GM21825 (cell line): Measurements from ENCODE around the gene L1CAM.

Experiments used
- ATAC-seq: cut with Tn5 transposase; IDR thresholded peaks from one replicate; pipeline ENCODE4 v1.9.1; 2021; ENCODE audit warnings: mild to moderate bottlenecking, moderate library complexity; ENCODE audit not compliant: unreplicated experiment

The L1CAM gene

DNA sequence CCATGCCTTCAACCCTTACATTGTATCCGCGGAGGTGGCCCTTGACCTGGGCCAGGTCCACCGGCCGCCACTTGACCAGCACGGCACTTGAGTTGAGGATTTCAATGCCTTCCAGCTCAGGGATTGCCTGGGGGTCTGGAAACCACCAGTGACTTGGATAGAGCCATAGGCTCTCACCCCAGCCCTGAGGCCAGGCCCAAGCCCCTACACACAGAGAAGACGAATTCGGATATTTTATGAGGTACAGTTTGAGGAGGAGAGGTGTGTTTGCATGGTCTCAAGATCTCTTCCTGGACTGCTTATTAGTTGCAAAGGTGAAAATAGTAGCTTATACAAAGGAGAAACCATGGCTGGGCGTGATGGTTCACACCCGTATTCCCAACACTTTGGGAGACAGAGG is 20.3 kb downstream of the L1CAM start:
- ATAC-seq: no peak

DNA sequence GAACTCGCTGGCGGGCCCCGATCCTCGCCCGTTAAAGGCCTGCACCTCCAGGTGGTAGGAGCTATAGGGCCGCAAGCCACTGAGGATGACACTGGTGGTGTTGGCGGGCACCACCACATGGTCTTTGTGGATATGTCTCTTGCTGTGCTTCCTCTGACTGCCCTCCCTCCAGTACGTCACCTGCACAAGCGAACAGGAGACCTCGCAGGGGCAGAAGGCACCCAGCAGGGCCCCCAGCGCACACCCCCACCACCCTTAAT is 20.7 kb downstream of the L1CAM start:
- ATAC-seq: no peak

DNA sequence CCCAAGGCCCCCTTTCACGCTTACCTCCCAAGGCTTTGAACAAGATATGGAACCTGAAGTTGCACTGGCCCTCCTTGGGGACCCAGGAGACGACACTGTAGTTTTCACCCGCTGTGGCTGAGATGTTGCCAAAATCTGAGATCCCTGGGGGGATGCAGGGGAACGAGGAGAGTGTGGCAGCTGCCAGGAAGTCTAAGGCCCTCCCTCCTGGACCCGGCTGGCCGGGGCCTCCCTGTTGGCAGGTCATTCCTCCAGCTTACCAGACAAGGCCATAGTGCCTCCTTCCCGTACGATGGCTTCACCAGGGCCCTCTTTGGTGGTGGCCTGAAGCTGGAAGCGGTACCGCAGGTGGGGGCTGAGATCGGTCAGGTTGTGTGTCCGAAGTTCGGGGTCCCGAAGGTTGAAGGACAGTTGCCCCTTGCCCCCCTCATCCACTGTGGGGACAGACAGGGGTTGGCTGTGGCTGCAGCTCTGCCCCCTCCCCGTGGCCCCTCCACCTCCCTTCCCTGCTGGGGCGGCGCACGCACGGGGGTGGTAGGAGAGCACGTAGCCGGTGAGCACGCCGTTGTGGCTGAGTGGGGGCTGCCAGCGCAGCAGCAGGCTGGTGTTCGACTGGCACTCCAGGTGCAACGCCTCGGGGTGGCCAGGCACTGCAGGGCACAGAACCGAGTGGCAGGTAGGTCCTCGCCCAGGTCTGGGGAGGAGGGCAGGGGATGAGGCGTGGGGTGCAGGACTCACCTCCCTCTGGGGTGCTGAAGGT is 21.2 kb downstream of the L1CAM start:
- no peak for ATAC-seq

DNA sequence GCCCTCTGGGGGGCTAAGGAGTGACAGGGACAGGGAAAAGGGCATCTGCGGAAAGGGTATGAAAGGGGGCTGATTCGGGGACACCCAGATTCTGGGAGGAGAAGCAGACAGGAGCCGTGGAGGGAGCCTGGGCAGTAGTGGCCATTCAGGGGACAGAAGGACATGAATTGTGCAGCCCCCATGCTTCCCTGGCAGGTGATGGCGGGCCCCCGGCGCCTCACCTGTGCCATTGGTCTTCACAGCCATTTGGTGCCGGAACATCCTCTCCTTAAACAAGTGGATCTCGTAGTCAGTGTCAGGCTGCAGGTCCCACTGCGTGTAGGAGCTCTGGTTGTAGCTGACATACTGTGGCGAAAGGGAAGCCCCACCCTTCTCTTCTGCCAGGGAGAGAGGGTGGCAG is 21.9 kb downstream of the L1CAM start:
- no peak for ATAC-seq

DNA sequence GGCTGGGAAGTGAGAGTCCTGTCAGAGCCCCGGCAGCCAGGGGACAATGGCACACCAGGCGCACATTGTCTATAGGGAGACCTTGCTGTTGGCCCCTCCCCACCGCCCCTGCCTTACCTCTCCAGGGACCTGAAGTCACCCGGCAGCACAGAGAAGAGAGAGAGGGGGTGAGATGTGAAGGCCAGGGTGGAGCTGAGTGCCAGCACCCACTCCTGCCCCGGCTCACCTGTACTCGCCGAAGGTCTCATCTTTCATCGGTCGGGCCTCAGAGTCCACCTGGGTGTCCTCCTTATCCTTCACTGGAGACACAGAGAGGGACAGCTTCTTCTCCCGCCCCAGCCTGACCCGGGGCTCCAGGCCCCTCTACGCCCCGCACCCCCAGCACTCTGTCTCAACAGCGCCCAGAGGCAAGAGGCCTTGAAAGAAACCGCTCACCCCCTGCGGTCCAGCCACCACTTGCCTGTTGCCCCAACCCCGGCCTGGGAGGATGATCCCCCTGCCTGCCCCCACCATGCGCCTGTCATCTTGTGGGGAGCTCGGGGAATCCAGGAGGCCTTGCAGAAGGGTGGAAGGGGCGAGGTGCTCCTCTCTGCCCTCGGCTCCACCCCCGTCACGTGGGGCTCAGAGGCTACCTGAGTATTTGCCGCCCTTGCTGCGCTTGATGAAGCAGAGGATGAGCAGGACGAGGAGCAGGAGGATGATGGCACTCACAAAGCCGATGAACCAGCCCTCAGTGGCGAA is 22.6 kb downstream of the L1CAM start:
- ATAC-seq: no peak

DNA sequence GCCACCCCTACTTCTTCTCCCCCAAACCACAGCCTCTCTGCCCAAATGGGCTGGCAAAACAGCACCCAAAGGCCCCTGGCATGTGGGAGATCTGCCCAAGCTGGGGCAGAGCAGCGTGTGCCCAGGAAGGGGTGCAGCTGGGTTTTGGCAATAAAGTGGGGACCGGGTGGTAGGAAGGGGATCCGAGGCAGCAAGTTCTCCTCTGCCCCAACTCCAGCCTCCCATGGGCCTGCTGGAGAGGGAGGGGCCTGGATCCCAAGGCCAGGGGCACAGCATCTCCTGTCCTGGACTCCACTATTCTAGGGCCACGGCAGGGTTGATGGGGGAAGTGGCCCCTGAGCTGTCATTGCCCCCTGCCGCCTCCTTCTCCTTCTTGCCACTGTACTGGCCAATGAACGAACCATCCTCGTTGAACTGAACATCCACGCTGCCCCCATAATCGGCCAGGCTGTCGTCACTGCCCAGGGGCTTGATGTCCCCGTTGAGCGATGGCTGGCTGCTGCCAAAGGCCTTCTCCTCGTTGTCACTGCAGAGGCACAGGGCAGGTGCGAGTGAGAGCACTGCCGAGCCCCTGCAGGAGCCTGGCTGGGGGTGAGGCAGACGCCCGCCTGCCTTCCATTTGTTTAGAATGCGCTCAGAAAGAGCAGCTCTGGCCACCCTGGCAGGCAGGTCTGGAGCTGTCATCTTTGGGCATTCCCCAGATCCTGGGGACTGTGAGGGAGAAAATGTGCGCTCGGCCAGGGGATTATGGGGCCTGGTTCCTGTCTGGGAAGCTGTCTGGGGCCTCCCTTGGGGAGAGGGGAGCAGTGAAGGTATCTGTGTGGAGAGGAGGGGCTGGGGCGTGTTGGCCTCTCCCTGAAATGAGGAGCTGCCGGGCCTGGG is 23.4 kb downstream of the L1CAM start:
- no peak for ATAC-seq

DNA sequence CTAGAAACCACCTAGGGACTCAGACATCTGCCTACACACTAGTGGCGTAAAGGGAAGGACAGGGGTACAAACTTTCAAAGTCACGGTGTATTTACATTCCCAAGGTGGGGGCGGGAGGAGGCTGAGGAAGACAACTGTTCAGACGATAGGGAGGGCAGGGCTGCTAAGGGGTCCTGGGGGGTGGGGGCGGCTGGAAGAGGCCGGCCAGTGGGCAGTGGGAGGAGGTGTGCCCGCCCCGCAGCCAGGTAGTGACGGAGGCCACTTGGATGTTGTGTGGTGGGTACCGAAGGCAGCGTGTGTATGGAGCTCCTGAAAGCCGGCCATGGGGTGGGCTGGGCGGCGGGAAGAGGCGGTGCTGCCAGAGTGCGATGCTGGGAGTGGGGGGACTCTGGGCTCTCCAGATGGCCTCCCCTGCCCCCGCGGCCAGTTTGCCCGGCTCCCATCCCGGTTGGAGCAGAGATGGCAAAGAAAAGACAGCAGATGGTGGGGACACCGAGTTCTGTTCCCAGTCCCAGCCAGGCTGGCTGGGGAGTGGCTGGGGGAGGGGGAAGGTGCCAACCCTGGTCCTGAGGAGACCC is 24.2 kb downstream of the L1CAM start:
- ATAC-seq: no peak

DNA sequence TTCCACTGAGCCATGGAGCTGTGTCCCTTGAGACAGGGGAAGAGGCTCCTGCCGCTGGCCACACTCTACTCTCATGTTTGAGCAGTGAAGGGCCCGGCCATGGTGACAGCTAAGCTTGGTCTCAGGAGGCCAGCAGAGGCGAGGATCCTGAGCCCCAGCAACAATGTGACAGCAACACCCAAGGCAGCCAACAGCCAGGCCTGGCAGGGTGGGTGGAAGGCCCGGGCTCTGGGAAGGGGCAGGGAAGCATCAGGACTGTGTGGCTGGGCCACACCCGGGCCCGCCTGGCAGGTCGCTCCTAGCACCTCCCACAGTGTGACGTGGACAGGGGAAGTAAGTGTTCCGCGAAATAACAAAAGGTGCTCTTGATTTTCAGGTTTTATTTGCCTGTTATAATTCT is 24.8 kb downstream of the L1CAM start:
- no peak for ATAC-seq

DNA sequence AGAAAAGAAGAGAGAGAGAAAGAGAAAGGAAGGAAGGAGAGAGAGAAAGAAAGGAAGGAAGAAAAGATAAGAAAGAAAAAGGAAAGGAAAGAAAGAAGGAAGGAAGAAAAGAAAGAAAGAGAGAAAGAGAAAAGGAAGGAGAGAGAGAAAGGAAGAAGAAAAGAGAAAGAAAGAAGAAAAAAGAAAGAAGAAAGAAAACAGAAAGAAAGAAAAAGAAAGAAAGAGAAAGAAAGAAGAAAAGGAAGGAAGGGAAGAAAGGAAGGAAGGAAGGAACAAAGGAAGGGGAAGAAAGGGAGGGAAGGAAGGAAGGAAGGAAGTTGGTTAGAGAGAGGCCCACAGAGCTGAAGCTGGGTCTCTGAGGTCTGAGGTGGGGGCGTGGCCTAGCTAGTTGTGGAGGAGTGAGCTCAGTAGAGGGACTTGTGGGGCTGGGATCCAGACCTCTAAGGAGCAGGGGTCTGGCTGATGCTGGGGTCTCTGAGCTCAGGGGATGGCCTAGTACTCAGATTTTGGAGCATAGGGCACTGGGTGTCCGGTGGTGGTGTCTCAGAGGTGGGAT is 28.5 kb downstream of the L1CAM start:
- ATAC-seq: no peak

DNA sequence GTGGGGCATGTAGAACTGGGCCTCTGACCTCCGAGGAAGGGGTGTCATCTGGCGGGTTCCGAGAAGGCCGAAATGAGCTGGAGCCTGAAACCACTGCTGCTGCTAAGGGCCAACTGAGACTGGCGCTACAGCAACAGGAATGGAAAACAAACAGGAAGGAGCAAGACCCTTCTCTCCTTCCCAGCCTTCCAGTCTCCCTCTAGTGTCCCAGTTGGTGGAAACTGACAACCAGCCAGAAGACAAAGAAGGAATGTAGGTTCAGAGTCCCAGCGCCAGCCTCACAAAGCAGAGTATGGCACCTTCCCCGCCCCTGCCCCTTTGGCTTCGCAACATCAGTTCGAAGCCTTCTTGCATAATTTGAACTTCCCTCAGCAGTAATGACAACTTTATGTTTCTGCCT is 31.3 kb downstream of the L1CAM start:
- ATAC-seq: no peak

DNA sequence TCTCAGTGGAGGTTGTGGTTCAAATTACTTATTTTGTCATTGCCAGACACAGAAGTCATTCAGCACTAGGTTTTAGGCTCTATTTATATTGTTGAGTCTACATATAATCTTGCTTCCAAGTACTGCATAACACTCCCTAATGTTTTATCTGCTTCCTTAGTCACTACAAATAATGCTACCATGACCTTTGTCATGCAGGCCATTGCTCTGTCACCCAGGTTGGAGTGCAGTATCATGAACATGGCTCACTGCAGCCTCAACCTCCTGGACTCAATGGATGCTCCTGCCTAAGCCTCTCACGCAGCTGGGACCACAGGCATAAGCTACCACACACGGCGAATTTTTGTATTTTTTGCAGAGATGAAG is 32.1 kb downstream of the L1CAM start:
- ATAC-seq: no peak

DNA sequence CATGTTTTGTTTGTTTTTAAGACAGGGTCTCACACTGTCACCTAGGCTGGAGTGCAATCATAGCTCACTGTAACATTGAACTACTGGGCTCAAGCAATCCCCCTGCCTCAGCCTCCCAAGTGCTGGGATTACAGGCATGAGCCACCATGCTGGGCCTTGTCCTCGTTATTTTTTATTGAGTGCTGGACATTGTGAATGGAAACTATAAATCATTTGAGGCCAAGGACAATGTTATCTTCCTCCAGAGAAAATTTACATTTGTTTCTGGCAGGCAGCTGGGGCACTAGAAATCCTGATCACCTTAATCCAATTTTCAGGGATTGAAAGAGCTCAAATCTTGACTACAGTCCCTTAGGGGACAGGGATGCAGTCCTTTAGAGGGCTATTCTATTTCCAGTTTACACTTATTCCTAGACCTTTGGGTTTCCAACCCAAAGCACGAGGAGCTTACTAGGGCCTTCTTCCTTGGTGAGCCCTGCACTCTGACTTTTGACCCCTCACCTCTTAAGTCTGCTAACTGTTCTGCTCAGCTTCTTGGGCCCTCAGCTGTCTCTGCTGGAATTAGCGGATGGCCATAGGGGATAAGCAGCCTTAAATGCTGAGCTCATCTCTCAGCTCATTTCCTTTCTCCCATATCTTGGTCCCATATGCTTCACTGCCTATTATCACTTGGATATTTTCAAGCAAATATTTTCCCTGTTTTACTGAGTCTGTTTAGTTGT is 32.6 kb downstream of the L1CAM start:
- no peak for ATAC-seq

DNA sequence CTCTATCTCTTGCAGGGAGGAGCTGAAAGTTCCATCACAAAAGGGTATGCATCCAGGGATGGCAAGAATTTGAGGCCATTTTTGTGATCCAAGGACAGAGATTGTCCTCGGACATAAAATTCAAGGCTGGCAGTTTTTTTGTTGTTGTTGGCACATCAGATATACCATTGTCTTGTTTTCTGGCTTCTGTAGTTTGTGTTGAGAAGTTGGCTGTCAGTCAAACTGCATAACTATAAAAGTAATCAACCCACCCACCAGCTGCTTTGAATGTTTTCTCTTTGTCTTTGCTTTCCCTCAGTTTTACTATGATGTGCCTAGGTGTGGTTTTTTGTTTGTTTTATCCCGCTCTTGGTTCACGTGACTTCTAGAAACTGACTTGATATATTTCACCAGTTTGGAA is 34.0 kb downstream of the L1CAM start:
- ATAC-seq: no peak

DNA sequence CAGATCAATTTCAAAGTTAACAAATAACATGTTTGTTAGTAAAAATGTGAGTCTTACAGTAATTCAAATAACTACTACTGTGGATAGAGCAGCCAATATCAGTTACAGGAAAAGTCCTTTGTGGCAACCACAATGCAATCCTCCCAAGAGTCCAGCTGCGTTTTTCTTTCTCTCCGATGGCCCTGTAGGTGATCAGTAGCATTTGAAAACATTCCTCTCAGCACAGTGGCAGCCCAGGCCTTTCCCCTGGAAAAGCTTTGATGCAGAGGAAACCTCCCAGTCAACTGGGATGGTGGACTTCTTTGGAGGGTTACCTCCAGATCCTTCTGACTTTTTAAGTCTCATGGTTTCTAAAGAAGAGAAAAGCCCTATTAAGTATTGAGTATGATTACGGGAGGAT is 37.6 kb downstream of the L1CAM start:
- ATAC-seq: no peak

DNA sequence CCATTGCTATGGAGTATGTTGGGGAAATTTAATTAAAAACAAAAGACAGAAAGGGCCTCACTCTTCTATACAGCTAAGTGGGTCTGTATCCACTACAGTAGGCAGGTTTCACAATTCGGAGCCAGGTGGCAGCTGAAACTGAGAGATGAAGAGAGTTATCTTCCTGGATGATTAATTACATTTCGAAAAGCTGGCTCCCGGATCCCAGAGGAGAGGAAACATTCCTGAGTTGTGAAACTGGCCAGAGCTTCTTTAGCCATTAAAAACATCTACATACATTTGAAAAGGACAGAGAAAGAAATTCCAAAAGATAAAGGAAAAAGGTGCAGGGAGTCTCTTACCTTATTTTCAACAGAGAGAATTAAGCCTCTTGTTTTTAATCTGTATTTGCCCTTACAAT is 40.1 kb downstream of the L1CAM start:
- no peak for ATAC-seq

DNA sequence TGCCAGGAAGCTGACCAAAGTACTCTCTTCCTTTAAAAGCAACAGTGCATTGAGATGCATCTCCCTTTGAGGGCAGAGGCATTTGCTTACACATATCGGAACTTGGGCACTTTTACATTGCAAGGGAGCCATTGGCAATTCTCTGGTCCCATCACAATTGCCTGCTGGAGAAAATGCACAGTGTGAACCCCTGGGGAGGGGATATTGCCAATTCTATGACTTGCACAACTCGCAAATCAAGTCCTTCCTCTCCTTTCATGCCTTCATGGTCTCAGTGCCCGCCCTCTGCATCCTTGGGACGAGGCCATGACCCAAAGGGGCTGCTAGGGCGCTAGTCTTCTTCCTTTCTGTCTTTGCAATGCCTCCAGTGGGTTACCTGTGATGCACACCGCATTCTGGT is 40.8 kb downstream of the L1CAM start:
- ATAC-seq: no peak

DNA sequence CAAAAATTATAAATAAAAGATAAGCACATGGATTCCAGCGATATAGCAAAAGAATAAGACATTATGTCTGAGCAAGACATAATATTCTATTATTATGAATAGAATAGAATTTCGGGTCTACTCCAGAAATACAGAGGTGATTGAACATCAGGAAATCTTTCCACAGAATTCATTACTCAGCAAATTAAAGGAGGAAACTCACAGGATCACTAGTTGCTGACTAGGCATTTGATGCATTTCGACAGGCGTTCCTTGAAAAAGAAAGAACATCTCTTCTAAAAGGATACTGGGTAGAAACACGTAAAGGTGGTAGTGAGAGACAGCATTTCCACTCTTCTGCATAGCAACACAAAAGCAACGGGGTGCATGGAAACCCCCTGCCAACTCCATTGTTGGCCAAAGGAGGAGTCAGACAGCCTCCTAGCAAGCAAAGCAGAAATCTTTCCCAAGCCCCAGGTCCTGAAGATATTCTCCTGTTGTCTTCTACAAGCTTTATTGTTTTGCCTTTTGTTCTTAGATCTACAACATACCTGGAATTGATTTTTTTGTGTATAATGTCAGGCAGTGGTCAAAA is 41.4 kb downstream of the L1CAM start:
- ATAC-seq: no peak

DNA sequence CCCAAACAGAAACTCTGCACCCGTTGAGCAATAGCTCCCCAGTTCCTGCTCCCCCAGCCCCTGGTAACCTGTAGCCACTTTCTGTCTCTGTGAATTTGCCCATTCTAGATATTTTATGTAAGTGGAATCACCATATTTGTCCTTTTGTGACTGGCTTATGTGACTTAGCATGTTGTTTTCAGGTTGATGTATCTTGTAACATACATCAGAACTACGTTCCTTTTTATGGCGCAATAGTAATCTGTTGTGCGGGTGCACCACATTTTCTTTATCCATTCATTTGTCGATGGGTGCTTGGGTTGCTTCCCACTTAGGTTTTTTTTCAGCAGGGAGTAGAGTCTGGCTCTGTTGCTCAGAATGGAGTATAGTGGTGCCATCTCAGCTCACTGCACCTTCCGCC is 49.1 kb downstream of the L1CAM start:
- ATAC-seq: no peak

DNA sequence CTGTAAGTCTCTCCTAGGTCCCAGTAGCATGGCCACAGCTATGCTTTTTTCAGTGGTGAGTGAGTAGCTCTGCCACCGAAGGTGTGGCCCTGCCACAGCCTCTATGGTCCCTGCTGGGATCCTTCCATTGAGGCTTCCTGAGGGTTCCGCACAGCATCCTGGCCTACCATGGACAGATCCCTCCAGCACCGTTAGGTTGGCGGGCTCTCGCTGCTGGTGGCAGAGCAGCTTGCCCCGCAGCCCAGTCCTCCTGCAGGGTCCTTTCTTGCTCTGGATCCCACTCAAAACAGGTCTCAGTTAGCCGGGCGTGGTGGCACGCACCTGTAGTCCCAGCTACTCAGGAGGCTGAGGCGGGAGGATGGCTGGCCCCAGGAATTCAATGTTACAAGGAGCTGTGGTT is 53.2 kb downstream of the L1CAM start:
- ATAC-seq: no peak

DNA sequence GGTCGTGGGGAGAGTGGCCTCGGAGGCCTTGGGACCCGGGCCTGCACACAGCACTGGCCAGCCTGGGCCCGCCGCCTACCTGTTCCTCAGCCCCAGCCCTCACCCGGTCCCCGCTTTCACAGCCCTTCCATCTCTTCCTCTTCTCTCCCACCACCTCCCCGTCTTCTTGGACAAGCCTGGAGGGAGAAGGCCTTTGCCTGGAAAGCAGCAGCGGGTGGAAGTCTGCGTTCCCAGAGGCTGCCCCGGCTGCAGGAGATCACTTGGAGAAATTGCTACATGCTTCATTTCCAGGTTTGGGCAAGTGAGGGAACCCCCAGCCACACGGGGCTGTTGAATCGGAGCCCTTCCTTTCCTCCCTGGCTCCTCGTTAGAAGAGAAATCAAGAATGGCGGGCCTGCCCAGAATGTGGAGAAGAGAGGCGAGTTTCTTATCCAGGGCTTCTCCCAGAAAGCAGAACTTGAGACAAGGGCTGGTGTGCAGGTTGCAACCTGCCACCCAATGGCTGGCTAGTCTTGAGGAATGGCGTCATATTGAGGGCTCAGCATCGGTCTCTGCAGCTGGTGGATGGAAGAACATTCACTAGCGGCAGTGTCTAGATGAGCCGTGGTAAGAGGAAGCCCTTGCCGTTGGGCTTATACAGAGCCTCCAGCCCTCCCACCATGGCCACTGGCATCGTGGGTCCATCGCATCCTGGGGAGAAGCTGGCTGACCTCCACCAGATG is 54.4 kb downstream of the L1CAM start:
- no peak for ATAC-seq
